ENCODE data around the gene CDKN1B.
A peak's percentile ranks its signal among the peaks of the same experiment; 100 is the strongest.

The CDKN1B gene

DNA sequence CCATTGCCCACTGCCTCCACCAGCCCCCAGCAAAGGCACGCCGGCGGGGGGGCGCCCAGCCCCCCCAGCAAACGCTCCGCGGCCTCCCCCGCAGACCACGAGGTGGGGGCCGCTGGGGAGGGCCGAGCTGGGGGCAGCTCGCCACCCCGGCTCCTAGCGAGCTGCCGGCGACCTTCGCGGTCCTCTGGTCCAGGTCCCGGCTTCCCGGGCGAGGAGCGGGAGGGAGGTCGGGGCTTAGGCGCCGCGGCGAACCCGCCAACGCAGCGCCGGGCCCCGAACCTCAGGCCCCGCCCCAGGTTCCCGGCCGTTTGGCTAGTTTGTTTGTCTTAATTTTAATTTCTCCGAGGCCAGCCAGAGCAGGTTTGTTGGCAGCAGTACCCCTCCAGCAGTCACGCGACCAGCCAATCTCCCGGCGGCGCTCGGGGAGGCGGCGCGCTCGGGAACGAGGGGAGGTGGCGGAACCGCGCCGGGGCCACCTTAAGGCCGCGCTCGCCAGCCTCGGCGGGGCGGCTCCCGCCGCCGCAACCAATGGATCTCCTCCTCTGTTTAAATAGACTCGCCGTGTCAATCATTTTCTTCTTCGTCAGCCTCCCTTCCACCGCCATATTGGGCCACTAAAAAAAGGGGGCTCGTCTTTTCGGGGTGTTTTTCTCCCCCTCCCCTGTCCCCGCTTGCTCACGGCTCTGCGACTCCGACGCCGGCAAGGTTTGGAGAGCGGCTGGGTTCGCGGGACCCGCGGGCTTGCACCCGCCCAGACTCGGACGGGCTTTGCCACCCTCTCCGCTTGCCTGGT, at the start of gene CDKN1B:
TSS of gene CDKN1B (plus strand) at position 576 of the 793 bp plus-strand sequence. CDS start 472 bp downstream, outside the sequence.
- peak within 1 kb of the TSS; percentile 92 for H3K4me3 ChIP-seq (ENCODE audit: low read depth, low read length)
- TF ChIP-seq CTCF (IDR thresholded peaks at IDR 0.05; ENCODE audit: low read depth, low read length, missing control alignments), result no peak
- DNase-seq (ENCODE audit: low read depth), result peak; percentile 72

DNA sequence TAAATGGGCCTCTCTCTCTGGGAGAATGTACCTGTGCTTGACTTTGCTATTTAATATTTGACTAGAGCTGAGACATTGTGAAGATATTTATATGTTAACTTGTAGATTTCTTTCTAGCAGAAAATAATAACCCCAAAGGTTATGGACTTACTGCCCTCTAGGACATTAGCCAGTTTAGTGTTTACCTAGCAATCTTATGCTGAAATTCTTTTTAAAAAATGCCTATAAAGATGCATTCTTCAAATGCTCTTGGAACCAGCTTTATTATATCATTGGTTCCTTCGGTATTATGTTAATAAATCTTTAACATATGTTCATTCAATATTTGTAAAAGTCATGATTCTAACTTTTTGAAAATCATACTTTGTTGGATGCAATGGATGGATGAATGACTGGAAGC, 49.2 kb upstream of the CDKN1B start:
- DNase-seq (ENCODE audit: low read depth), result no peak
- H3K4me3 ChIP-seq (ENCODE audit: low read depth, low read length), result no peak overlapping the region
- TF ChIP-seq CTCF (IDR thresholded peaks at IDR 0.05; ENCODE audit: low read depth, low read length, missing control alignments), result no peak

DNA sequence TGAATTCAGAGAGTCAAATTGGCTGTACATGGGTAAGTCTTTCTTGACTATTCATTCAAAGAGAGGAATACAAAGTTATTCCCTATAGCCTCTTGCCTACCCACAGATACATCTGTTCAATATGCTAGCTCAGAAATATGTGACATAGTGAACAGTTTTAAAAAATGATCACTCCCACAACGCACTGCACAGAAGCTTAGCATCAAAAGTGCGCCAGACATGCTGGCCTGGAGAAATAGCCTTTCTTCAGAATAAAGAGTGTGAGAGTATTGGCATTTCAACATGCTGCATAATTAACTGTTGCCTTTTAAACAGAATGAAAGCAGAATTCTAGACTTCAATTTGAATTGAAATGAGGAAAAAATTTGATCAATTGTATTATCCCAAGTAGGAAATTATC, 48.1 kb upstream of the CDKN1B start:
- TF ChIP-seq CTCF (IDR thresholded peaks at IDR 0.05; ENCODE audit: low read depth, low read length, missing control alignments), result no peak
- DNase-seq (ENCODE audit: low read depth), result no peak
- H3K4me3 ChIP-seq (ENCODE audit: low read depth, low read length), result no peak overlapping the region

DNA sequence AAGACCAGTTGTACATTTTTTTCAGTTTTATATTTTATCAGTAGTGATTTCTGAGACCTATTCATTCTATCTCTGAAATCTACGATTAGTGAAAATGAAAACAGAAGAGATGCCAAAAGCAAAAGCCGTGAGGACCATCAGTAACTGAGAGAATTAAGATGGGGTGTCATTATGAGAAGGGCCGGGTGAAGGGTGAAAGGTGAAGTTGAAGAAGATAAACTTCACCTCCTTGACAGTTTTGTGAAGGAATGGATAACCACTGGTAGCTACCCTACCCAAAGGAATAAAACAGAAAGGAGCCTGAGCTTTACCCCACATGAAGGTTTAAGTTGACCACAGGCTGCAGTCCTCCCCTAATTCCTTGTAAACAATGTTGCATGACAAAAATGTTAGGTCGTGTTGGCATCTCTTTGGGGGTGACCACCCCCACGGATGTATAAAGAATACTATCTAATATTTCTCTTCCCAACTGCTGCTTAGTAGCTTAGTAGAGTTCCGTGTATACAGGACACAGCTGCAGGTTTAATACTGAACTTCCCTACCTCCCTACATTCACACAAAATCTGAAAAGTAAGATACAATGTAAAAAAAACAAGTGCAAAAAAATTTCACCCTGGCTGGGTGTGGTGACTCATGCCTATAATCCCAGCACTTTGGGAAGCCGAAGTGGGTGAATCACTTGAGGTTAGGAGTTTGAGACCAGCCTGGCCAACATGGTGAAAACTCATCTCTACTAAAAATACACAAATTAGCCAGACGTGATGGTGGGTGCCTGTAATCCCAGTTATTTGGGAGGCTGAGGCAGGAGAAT, 45.1 kb upstream of the CDKN1B start:
- DNase-seq (ENCODE audit: low read depth), result no peak
- no peak for TF ChIP-seq CTCF (IDR thresholded peaks at IDR 0.05; ENCODE audit: low read depth, low read length, missing control alignments)

GRCh38 chr12:12673296-12673695, 43.9 kb upstream of the CDKN1B start:
- H3K4me3 ChIP-seq (ENCODE audit: low read depth, low read length), result no peak overlapping the region
- DNase-seq (ENCODE audit: low read depth), result peak; percentile 55
- no peak for TF ChIP-seq CTCF (IDR thresholded peaks at IDR 0.05; ENCODE audit: low read depth, low read length, missing control alignments)

More for the DNA sequence above, 45.1 kb upstream of the CDKN1B start:
- no peak overlapping the region for H3K4me3 ChIP-seq (ENCODE audit: low read depth, low read length)

- no peak for TF ChIP-seq CTCF (IDR thresholded peaks at IDR 0.05; ENCODE audit: low read depth, low read length, missing control alignments)
- no peak overlapping the region for H3K4me3 ChIP-seq (ENCODE audit: low read depth, low read length)
- no peak for DNase-seq (ENCODE audit: low read depth)
Observed at GRCh38 chr12:12676605-12677004, 40.6 kb upstream of the CDKN1B start.
